PFSK-1 (cell line): ENCODE measurements around the gene MYH9.

Experiments
- FOXP2 ChIP-seq: optimal IDR thresholded peaks from 2 replicates; pipeline ENCODE3; 2011; ENCODE audit warnings: borderline replicate concordance, control low read depth, inconsistent platforms; ENCODE audit not compliant: insufficient read depth; ENCODE audit errors: extremely low read length, extremely low read depth
- POLR2AphosphoS5 ChIP-seq: IDR thresholded peaks from 2 replicates; pipeline ENCODE4 v1.6.1; 2012; ENCODE audit warnings: low read depth, mild to moderate bottlenecking, control low read depth, low read length, moderate library complexity
- SIN3A ChIP-seq: IDR thresholded peaks from 2 replicates; pipeline ENCODE4 v1.6.1; 2012; ENCODE audit warnings: mild to moderate bottlenecking, low read length, moderate library complexity, borderline replicate concordance; ENCODE audit not compliant: insufficient read depth
- TAF1 ChIP-seq: IDR thresholded peaks from 2 replicates; pipeline ENCODE4 v1.6.1; 2012; ENCODE audit warnings: low read length, control low read depth, borderline replicate concordance; ENCODE audit not compliant: insufficient read depth
- TF ChIP-seq, protein P1 (sequence below), 2 experiments: IDR thresholded peaks; 2 replicates each; pipeline versions ENCODE4 v1.6.1 to v1.8.0; 2011 to 2012; ENCODE audit warnings: low read depth in 2 of 2, low read length in 2 of 2, control low read depth in 1 of 2, inconsistent platforms in 1 of 2, mild to moderate bottlenecking in 1 of 2, moderate library complexity in 1 of 2; ENCODE audit not compliant: insufficient read depth in 1 of 2

The MYH9 gene

DNA sequence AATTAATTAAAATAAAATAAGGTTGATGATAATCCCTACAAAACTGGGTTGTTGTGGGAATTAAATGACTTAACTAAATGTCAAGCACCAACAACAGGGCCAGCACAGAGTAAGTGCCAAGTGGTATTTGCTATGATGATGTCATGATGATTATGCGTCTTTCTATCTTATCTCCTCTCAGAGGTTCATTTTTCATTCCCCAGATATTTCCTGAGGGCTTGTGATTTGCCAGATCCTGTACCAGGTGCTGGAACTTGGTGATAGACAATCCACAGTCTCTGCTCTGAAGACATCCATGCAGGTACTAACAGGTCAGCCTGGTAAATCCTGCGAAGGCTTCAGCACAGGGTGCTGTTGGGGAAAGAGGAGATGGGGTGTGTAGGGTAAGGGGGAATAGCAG, 8.1 kb upstream of the MYH9 start:
- TF ChIP-seq TAF1 (no peak), SIN3A (no peak), FOXP2 (no peak), POLR2AphosphoS5 (no peak)
- TF ChIP-seq, protein P1, sequence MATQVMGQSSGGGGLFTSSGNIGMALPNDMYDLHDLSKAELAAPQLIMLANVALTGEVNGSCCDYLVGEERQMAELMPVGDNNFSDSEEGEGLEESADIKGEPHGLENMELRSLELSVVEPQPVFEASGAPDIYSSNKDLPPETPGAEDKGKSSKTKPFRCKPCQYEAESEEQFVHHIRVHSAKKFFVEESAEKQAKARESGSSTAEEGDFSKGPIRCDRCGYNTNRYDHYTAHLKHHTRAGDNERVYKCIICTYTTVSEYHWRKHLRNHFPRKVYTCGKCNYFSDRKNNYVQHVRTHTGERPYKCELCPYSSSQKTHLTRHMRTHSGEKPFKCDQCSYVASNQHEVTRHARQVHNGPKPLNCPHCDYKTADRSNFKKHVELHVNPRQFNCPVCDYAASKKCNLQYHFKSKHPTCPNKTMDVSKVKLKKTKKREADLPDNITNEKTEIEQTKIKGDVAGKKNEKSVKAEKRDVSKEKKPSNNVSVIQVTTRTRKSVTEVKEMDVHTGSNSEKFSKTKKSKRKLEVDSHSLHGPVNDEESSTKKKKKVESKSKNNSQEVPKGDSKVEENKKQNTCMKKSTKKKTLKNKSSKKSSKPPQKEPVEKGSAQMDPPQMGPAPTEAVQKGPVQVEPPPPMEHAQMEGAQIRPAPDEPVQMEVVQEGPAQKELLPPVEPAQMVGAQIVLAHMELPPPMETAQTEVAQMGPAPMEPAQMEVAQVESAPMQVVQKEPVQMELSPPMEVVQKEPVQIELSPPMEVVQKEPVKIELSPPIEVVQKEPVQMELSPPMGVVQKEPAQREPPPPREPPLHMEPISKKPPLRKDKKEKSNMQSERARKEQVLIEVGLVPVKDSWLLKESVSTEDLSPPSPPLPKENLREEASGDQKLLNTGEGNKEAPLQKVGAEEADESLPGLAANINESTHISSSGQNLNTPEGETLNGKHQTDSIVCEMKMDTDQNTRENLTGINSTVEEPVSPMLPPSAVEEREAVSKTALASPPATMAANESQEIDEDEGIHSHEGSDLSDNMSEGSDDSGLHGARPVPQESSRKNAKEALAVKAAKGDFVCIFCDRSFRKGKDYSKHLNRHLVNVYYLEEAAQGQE (IDR thresholded peaks at IDR 0.05; ENCODE audit: insufficient read depth in 1 of 2, low read depth in 2 of 2, low read length in 2 of 2), result no peak

DNA sequence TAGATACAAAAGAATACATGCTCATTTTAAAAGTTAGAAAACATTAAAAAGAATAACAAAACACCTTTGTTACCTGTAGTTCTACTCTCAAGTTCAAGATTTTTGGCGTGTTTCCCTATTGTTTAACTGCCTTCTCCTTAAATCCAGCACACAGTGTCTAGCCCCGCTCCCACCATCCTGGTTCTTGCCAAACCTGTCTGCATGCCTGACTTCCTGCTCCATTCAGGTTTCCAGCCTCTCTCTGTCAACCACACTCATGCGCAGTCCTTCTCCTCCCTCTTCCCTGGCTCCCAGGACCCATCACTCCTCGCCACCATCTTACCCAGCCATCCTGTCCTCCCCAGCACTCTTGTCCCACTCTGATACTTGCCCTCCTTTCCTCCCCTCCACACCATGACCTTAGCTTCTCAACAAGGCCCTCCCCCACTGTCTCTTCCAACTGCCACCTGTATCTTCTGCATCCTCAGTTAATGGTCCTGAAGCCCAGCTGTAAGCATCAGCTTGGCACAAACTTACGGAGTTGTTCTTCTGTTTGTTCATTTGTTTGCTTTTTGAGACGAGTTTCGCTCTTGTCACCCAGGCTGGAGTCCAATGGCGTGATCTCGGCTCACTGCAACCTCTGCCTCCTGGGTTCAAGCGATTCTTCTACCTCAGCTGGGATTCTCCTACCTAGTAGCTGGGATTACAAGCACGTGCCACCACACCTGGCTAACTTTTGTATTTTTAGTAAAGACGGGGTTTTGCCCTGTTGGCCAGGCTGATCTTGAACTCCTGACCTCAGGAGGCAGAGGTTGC, 7.5 kb upstream of the MYH9 start:
- no peak for TF ChIP-seq TAF1
- TF ChIP-seq, protein P1 (IDR thresholded peaks at IDR 0.05; ENCODE audit: insufficient read depth in 1 of 2, low read depth in 2 of 2, low read length in 2 of 2), result no peak
- TF ChIP-seq POLR2AphosphoS5, result no peak
- TF ChIP-seq FOXP2, result no peak

DNA sequence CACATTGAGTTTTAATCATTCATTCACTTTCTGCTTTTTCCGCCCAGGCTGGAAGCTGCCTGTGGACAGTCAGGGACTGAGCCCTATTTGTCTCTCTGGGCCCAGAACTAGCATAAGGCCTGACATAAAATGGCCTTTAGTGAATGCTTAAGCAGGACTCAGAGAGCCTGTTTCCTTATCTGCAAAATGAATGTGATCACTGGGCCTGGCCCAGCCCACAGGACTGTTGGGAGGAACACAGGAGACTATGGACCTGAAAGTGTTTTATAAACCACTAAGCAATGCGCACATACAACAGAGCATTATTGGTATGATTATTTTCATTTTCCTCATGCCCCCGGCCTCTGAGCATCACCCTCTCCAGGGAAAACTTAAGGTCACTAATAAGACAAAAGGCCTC, 3.9 kb upstream of the MYH9 start:
- TF ChIP-seq, protein P1 (IDR thresholded peaks at IDR 0.05; ENCODE audit: insufficient read depth in 1 of 2, low read depth in 2 of 2, low read length in 2 of 2), result no peak
- TF ChIP-seq POLR2AphosphoS5 (no peak), FOXP2 (no peak), TAF1 (no peak), SIN3A (no peak)

DNA sequence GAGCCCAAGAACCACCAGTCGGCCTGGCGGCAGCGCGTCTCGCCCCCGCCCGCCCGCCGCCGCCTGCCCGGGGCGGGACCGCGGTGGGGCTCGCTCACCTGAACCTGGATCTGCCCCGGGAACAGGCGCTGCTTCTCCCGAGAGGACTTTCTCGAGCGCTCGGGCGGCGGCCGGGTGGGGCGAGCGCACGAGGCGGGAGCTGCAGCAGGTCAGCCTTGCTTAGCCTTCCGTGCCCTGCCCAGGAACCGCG, 133 bp downstream of the MYH9 start:
- TF ChIP-seq SIN3A (no peak), FOXP2 (no peak), POLR2AphosphoS5 (peak; percentile 81; the same call in 1 of the 2 replicates), TAF1 (no peak; the same call in 1 of the 2 replicates)
- TF ChIP-seq, protein P1 (IDR thresholded peaks at IDR 0.05; ENCODE audit: insufficient read depth in 1 of 2, low read depth in 2 of 2, low read length in 2 of 2), result no peak

DNA sequence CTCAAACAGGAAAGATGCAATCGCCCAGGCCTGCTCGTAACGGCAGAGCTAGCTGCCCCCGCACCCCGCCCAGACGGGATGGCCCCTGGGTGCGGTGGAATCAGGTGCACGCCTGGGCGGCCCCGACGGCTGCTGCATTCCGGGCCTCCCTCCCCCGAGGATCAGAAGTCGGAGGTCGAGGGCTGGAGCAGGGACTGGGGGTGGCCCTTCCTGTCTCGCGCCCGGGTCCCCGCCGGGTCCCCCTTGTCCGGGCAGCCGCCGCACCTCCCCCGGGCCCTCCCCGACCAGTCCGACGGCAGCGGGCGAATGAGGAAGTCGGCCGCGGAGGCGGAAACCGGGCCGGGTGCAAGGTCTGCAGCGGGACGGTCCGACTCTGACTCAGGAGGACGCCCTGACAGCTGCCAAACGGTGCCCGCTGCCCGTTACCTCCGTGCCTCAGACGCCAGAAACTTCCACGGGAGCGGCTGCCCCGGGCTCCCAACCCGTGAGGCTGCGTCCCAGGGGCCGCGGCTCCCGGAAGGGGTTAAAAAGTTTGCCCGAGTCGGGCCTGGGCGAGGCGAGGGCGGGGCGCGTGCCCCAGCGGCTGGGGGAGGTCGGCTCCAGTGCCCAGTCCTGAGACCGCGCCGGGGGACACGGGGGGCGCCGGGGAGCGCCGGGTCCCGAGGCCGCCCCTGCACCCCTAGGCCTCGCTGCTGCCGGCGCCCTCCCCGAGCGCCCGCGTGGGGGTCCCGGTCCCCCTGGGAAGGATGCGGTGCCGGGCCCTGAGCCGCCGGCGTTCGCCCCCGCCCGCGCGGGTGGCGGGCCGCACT, 663 bp downstream of the MYH9 start:
- TF ChIP-seq FOXP2, result no peak
- TF ChIP-seq, protein P1 (IDR thresholded peaks at IDR 0.05; ENCODE audit: insufficient read depth in 1 of 2, low read depth in 2 of 2, low read length in 2 of 2), result no peak
